ENCODE measurements around the gene CDH13.

DNA sequence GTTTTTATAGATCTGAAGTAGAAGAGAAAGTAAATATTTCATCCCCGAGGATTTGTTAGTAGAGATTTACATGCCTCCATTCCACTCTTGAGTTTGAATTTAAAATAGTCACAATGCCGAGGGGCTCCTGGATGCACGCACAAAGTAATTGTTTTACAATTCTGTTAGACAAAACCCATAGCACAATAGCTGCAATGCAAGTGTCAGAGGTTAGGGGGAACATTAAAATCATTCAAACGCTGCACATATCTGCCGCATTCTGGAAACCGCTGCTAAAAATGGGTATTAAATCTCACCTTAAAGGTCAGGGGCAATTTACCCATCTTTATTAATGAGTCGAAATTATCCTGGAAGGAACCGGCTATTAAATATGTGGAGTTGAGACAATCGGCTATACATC, 652.5 kb downstream of the CDH13 start:
- no peak for TF ChIP-seq ZFX (IDR thresholded peaks at IDR 0.05)
- TF ChIP-seq, protein P1, sequence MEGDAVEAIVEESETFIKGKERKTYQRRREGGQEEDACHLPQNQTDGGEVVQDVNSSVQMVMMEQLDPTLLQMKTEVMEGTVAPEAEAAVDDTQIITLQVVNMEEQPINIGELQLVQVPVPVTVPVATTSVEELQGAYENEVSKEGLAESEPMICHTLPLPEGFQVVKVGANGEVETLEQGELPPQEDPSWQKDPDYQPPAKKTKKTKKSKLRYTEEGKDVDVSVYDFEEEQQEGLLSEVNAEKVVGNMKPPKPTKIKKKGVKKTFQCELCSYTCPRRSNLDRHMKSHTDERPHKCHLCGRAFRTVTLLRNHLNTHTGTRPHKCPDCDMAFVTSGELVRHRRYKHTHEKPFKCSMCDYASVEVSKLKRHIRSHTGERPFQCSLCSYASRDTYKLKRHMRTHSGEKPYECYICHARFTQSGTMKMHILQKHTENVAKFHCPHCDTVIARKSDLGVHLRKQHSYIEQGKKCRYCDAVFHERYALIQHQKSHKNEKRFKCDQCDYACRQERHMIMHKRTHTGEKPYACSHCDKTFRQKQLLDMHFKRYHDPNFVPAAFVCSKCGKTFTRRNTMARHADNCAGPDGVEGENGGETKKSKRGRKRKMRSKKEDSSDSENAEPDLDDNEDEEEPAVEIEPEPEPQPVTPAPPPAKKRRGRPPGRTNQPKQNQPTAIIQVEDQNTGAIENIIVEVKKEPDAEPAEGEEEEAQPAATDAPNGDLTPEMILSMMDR (conservative IDR thresholded peaks at IDR 0.05), result no peak
